ENCODE measurements around the gene KSR1. TPM values are rescaled to one million over a fixed set of nuclear protein-coding genes. Genes with fewer than 3 reads are reported as not detected.
A peak's percentile ranks its signal among the peaks of the same experiment; 100 is the strongest.

KSR1 gene
- total and polyA plus RNA-seq, 2 experiments from 2014 or later, result 7.8 to 53.2 TPM

- peaks cover 100% of the 10 kb centered on the region for H3K79me2 ChIP-seq (replicated peaks; ENCODE audit: insufficient read depth)
- H3K9me2 ChIP-seq (ENCODE audit: insufficient read depth), result no peaks in the 10 kb centered on the region
- DNase-seq (ENCODE audit: low spot score) (peak; percentile 69), ATAC-seq (peak; percentile 68)
- no peaks in the 10 kb centered on the region; the same call in 1 of the 2 replicates for H3K36me3 ChIP-seq (ENCODE audit: insufficient read depth)
- no peak overlapping the region for H3K27ac ChIP-seq (ENCODE audit: low read depth)
- TF ChIP-seq ETS1 (IDR thresholded peaks at IDR 0.05) (no peak), CREB1 (CRISPR knock-in tag; IDR thresholded peaks at IDR 0.05; ENCODE audit: low read depth) (no peak), REST (IDR thresholded peaks at IDR 0.05; ENCODE audit: unreplicated experiment) (no peak), POLR2AphosphoS5 (IDR thresholded peaks at IDR 0.05; ENCODE audit: low read depth) (no peak), ZNF331 (CRISPR knock-in tag; IDR thresholded peaks at IDR 0.05; ENCODE audit: low read depth) (no peak), EZH2phosphoT487 (IDR thresholded peaks at IDR 0.05; ENCODE audit: unreplicated experiment) (no peak), ZNF114 (CRISPR knock-in tag; IDR thresholded peaks at IDR 0.05) (no peak), EZH2 (IDR thresholded peaks at IDR 0.05; ENCODE audit: low read depth, unreplicated experiment) (no peak), CTCF (conservative IDR thresholded peaks at IDR 0.05; ENCODE audit: low read depth in 2 of 2) (no peak), NANOG (IDR thresholded peaks at IDR 0.05; ENCODE audit: borderline replicate concordance) (no peak), STAT1 (IDR thresholded peaks at IDR 0.05; ENCODE audit: unreplicated experiment) (no peak), ZNF462 (CRISPR knock-in tag; IDR thresholded peaks at IDR 0.05) (no peak), JUNB (IDR thresholded peaks at IDR 0.05; ENCODE audit: unreplicated experiment) (no peak)
- peaks cover 27% of the 10 kb centered on the region for H3K9me3 Mint-ChIP-seq
- peaks cover 27% of the 10 kb centered on the region for H3K36me3 Mint-ChIP-seq (ENCODE audit: low read depth)
- H3K4me1 Mint-ChIP-seq, result peaks cover 58% of the 10 kb centered on the region
- no peak overlapping the region; the same call in 2 of the 3 replicates for H3K4me3 Mint-ChIP-seq
- no peaks in the 10 kb centered on the region; the same call in 1 of the 2 replicates for H4K20me1 ChIP-seq (replicated peaks; ENCODE audit: insufficient read depth)
- no peaks in the 10 kb centered on the region for H3K27me3 ChIP-seq (ENCODE audit: insufficient read depth)
- peak overlapping the region; percentile 82 for H3K27ac Mint-ChIP-seq
- peaks cover 17% of the 10 kb centered on the region for H3K27me3 Mint-ChIP-seq (ENCODE audit: insufficient read depth, low read depth, poor library complexity)
- no peak overlapping the region for H3K4me3 ChIP-seq
- H3K4me1 ChIP-seq (ENCODE audit: insufficient read depth), result peaks cover 64% of the 10 kb centered on the region
- H3K4me2 ChIP-seq, result peak overlapping the region; percentile 40; the same call in 1 of the 2 replicates
- no peak overlapping the region for H2AFZ ChIP-seq
- H3F3A ChIP-seq (replicated peaks; ENCODE audit: low read depth), result 0 out of 2 replicates have a peak, but pooled peaks cover 3% of the 10 kb centered on the region
Measured at GRCh38 chr17:27496437-27496943, 40.2 kb downstream of the KSR1 start.
